Airway epithelial cell (primary cell): ENCODE data around the gene WNT11. TPM values are rescaled to one million over a fixed set of nuclear protein-coding genes. Genes with fewer than 3 reads are reported as not detected.

Experiments used
- total RNA-seq: library from RNA; depleted of rRNA; stranded (reverse); fragments of >200 nt; gene quantifications from 2 replicates; pipeline ENCODE4 v1.2.3, GENCODE V29; 2015

The WNT11 gene
- total RNA-seq = 0.21 TPM in 1 of 2 replicates, not detected in the other

DNA sequence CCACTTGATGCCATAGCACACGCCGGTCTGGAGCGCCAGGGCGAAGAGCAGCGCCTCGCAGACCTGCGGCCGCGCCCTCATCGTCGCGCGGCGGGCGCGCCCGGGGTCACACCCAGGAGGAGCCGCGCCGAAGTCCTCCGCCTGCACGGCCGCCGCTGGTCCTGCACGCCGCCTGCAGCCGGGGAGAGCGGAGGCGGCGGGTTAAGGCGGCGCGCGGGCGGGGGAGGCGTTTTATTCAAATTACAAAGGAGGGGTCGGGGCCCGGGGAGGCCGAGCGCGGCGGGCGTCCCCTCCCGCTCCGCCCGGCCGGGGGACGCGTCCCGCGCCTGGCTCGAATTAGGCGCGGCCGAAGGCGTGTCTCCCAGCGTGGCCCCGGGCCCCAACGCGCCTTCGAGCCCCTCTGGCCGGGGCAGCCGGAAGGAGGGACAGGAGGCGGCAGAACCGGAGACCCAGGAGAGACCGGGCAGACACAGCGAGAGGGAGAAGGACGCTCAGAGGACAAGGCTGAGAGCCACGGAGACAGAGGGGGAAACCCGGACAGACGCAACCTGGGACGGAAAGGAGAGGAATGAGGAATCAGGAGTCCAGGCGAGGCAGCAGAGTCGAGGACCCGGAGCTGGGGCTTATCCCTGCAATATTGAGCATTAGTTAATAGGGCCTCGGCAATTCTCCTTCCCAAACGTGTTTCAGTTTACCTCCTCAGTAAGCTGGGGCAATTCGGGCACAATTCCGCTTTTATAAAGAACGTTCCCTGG is at the start of gene WNT11:
Gene WNT11, minus strand, starts transcription at position 176 of the 755 bp plus-strand sequence. Its CDS starts 95 bp downstream, at position 81.

Other genes starting within 250 kb of the WNT11 start
- 21.9 and 30.0 TPM in 2 replicates for gene THAP12, start 174.6 kb upstream of the WNT11 start, total RNA-seq
- 0.28 TPM in 2 replicates for gene GVQW3, start 174.8 kb upstream of the WNT11 start, total RNA-seq
- gene EMSY, start 238.5 kb upstream of the WNT11 start, total RNA-seq = 5.0 and 13.5 TPM in 2 replicates